ENCODE data around the gene PLB1. TPM values are rescaled to one million over a fixed set of nuclear protein-coding genes. Genes with fewer than 3 reads are reported as not detected.

Gene PLB1
- total RNA-seq, 1 experiment from 2014 or later: 0.44 TPM

DNA sequence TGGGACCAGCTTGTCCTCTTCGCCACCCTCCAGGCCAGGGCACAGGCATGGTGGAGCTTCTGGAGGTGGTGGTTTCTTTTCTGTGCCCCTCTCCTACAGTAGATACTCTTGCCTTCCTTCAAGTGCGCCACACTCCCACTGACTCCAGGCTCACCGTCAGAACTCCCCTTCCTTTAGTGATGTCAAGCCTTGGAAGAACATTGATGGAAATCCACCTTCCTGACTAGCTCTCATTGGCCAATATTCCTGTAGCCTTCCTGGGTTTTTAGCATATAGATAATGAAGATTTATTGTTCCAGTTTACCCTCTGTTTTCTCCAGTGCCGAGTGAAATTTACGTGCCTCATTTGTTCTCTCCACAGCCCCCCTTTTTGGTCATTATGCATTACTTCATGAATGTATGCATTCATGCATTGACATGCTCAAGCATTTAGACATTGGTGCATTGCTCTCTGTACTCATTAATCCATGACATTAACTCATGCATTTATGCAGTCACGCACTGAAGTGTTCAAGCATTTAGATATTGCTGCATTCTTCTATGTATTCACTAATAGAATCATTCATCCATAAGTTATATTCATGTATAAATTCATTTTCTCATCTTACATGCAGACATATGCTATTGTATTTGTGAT lies 37.3 kb downstream of the PLB1 start:
- Mint-ChIP-seq H3K9me3 (no peaks in the 10 kb centered on the region), H3K4me3 (no peak overlapping the region), H3K27me3 (ENCODE audit: low read depth) (no peaks in the 10 kb centered on the region), H3K4me1 (no peaks in the 10 kb centered on the region), H3K27ac (no peak overlapping the region), H3K36me3 (no peaks in the 10 kb centered on the region)
- ChIA-PET CTCF (no interaction called here), POLR2A (no interaction called here)
- no peak for TF ChIP-seq MXD4 (CRISPR knock-in tag; IDR thresholded peaks at IDR 0.05; ENCODE audit: borderline replicate concordance)
- TF ChIP-seq FOXJ3 (CRISPR knock-in tag; IDR thresholded peaks at IDR 0.05; ENCODE audit: borderline replicate concordance): no peak
- TF ChIP-seq, protein P1, sequence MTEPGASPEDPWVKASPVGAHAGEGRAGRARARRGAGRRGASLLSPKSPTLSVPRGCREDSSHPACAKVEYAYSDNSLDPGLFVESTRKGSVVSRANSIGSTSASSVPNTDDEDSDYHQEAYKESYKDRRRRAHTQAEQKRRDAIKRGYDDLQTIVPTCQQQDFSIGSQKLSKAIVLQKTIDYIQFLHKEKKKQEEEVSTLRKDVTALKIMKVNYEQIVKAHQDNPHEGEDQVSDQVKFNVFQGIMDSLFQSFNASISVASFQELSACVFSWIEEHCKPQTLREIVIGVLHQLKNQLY (CRISPR knock-in tag; IDR thresholded peaks at IDR 0.05): no peak
- TF ChIP-seq, protein P2, sequence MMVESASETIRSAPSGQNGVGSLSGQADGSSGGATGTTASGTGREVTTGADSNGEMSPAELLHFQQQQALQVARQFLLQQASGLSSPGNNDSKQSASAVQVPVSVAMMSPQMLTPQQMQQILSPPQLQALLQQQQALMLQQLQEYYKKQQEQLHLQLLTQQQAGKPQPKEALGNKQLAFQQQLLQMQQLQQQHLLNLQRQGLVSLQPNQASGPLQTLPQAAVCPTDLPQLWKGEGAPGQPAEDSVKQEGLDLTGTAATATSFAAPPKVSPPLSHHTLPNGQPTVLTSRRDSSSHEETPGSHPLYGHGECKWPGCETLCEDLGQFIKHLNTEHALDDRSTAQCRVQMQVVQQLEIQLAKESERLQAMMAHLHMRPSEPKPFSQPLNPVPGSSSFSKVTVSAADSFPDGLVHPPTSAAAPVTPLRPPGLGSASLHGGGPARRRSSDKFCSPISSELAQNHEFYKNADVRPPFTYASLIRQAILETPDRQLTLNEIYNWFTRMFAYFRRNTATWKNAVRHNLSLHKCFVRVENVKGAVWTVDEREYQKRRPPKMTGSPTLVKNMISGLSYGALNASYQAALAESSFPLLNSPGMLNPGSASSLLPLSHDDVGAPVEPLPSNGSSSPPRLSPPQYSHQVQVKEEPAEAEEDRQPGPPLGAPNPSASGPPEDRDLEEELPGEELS (CRISPR knock-in tag; IDR thresholded peaks at IDR 0.05): no peak
- TF ChIP-seq MYBL2 (CRISPR knock-in tag; IDR thresholded peaks at IDR 0.05): no peak
- no peak for TF ChIP-seq HMGXB4 (CRISPR knock-in tag; IDR thresholded peaks at IDR 0.05)
- TF ChIP-seq CREB1 (CRISPR knock-in tag; IDR thresholded peaks at IDR 0.05): no peak
- no peak for TF ChIP-seq AR (CRISPR knock-in tag; IDR thresholded peaks at IDR 0.05)
- ATAC-seq: no peak
- DNase-seq (ENCODE audit: low spot score): no peak

- H3K27ac Mint-ChIP-seq: no peak overlapping the region
- H3K36me3 Mint-ChIP-seq: no peaks in the 10 kb centered on the region
- no peaks in the 10 kb centered on the region for H3K27me3 Mint-ChIP-seq (ENCODE audit: low read depth)
- ChIA-PET POLR2A (no interaction called here), CTCF (interaction anchor here (1.5 kb wide), 1 partner anchor 32 kb away, joined by 4 read pairs; no protein-coding TSS in a partner anchor)
- no peaks in the 10 kb centered on the region for H3K9me3 Mint-ChIP-seq
- no peaks in the 10 kb centered on the region for H3K4me1 Mint-ChIP-seq
- ATAC-seq (no peak), DNase-seq (ENCODE audit: low spot score) (no peak)
- H3K4me3 Mint-ChIP-seq: no peak overlapping the region
- TF ChIP-seq ATF1 (CRISPR knock-in tag; IDR thresholded peaks at IDR 0.05): no peak
- TF ChIP-seq ZNF263 (CRISPR knock-in tag; IDR thresholded peaks at IDR 0.05; ENCODE audit: low read depth): no peak
These were observed 39.0 kb downstream of the PLB1 start for GRCh38 chr2:28534817-28535216.

DNA sequence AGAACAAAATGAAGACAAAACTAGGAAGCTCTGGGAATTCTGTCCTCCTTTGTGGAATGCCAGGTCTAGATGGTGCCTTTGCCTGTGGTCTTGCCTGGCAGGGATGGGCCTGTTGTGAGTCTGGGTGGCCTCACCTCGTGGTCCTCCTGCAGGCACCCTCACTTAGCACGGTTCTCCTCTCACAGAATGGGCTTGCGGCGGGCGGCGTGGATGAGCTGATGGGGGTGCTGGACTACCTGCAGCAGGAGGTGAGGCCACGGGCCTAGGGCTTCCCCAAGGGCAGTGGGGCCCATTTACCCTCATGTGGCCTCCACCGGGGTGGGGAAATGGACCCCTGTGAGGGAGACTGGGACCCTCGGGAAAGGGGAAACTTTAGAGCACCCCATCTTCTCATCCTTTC lies 42.3 kb downstream of the PLB1 start:
- H3K4me1 Mint-ChIP-seq: no peaks in the 10 kb centered on the region
- no peak overlapping the region for H3K27ac Mint-ChIP-seq
- POLR2A ChIA-PET: no interaction called here
- H3K9me3 Mint-ChIP-seq: no peaks in the 10 kb centered on the region
- TF ChIP-seq PRRX2 (CRISPR knock-in tag; IDR thresholded peaks at IDR 0.05): no peak
- CTCF ChIA-PET: interaction anchor here (0.8 kb wide), 1 partner anchor 29 kb away, joined by 3 read pairs; no protein-coding TSS in a partner anchor
- ATAC-seq (no peak), DNase-seq (ENCODE audit: low spot score) (no peak)
- no peak overlapping the region for H3K4me3 Mint-ChIP-seq
- H3K36me3 Mint-ChIP-seq: no peaks in the 10 kb centered on the region
- H3K27me3 Mint-ChIP-seq (ENCODE audit: low read depth): no peaks in the 10 kb centered on the region

DNA sequence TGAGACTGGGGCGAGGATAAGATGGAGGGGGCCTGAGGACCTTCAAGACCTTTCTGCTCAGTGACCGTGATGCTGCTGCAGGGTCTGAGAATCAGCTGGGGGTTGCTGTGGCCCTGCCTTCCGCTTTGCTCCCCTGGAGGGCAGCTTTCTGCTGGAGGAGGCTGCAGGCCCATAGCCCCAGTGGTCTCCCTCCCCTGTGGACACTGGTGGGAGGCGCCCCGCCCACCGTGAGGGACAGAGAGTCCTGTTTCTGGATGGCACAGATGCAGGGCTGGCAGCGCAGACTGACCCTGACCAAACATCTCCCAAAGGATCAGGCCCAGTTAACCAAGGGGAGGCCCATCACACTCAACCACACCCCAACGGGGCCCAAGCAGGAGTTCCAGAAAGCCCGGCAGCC lies 42.8 kb downstream of the PLB1 start:
- POLR2A ChIA-PET: no interaction called here
- TF ChIP-seq, protein P3, sequence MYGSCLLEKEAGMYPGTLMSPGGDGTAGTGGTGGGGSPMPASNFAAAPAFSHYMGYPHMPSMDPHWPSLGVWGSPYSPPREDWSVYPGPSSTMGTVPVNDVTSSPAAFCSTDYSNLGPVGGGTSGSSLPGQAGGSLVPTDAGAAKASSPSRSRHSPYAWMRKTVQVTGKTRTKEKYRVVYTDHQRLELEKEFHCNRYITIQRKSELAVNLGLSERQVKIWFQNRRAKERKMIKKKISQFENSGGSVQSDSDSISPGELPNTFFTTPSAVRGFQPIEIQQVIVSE (CRISPR knock-in tag; IDR thresholded peaks at IDR 0.05; ENCODE audit: borderline replicate concordance): no peak
- no peak for TF ChIP-seq ATF6 (CRISPR knock-in tag; IDR thresholded peaks at IDR 0.05)
- TF ChIP-seq EMX1 (CRISPR knock-in tag; IDR thresholded peaks at IDR 0.05): no peak
- TF ChIP-seq, protein P4, sequence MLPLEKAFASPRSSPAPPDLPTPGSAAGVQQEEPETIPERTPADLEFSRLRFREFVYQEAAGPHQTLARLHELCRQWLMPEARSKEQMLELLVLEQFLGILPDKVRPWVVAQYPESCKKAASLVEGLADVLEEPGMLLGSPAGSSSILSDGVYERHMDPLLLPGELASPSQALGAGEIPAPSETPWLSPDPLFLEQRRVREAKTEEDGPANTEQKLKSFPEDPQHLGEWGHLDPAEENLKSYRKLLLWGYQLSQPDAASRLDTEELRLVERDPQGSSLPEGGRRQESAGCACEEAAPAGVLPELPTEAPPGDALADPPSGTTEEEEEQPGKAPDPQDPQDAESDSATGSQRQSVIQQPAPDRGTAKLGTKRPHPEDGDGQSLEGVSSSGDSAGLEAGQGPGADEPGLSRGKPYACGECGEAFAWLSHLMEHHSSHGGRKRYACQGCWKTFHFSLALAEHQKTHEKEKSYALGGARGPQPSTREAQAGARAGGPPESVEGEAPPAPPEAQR (CRISPR knock-in tag; IDR thresholded peaks at IDR 0.05): no peak
- TF ChIP-seq NR1H2 (CRISPR knock-in tag; IDR thresholded peaks at IDR 0.05): no peak
- TF ChIP-seq ZBTB21 (CRISPR knock-in tag; IDR thresholded peaks at IDR 0.05; ENCODE audit: borderline replicate concordance): no peak
- no peak for TF ChIP-seq SOX15 (CRISPR knock-in tag; IDR thresholded peaks at IDR 0.05)

More for the DNA sequence above, 42.8 kb downstream of the PLB1 start:
- CTCF ChIA-PET: interaction anchor here (0.8 kb wide), 1 partner anchor 28 kb away, joined by 3 read pairs; no protein-coding TSS in a partner anchor
- DNase-seq (ENCODE audit: low spot score): no peak
- H3K27me3 Mint-ChIP-seq (ENCODE audit: low read depth): no peaks in the 10 kb centered on the region
- no peak overlapping the region for H3K27ac Mint-ChIP-seq
- no peak overlapping the region for H3K4me3 Mint-ChIP-seq
- H3K9me3 Mint-ChIP-seq: no peaks in the 10 kb centered on the region
- no peaks in the 10 kb centered on the region for H3K4me1 Mint-ChIP-seq
- no peak for ATAC-seq
- no peaks in the 10 kb centered on the region for H3K36me3 Mint-ChIP-seq
